K562 (cell line): ENCODE data around the gene GLYATL3. TPM values are rescaled to one million over a fixed set of nuclear protein-coding genes. Genes with fewer than 3 reads are reported as not detected.
A peak's percentile ranks its signal among the peaks of the same experiment; 100 is the strongest.

Experiments
- CBX1 ChIP-seq: sonication (generic); IDR thresholded peaks from 2 replicates; pipeline ENCODE4 v1.6.1; 2016; ENCODE audit warnings: antibody characterized with exemption, low read depth, mild to moderate bottlenecking
- EGR1 ChIP-seq: fragments of 450-650 bp; conservative IDR thresholded peaks from 2 replicates; pipeline ENCODE4 v1.6.1; 2017; ENCODE audit warnings: mild to moderate bottlenecking
- KHSRP ChIP-seq: fragments of 450-650 bp; IDR thresholded peaks from 2 replicates; pipeline ENCODE4 v1.6.1; 2017
- MEF2A ChIP-seq: IDR thresholded peaks from 2 replicates; pipeline ENCODE4 v1.6.1; 2011; ENCODE audit warnings: low read depth, mild to moderate bottlenecking, low read length, moderate library complexity; ENCODE audit not compliant: control insufficient read depth
- PPARD ChIP-seq: fragments of 250-450 bp; sonication (Bioruptor Pico); IDR thresholded peaks from 2 replicates; pipeline ENCODE4 v1.8.0; 2022; ENCODE audit warnings: inconsistent platforms, mild to moderate bottlenecking, moderate library complexity
- PTTG1 ChIP-seq: fragments of 450-650 bp; IDR thresholded peaks from 2 replicates; pipeline ENCODE4 v1.6.1; 2016; ENCODE audit warnings: low read depth, mild to moderate bottlenecking, missing genetic modification characterization, missing compliant biosample characterization
- RBBP5 ChIP-seq: fragments of 200-600 bp; sonication (generic); IDR thresholded peaks from 2 replicates; pipeline ENCODE4 v1.6.1; 2012; ENCODE audit warnings: borderline replicate concordance, mild to moderate bottlenecking, low read length, control low read depth, inconsistent platforms; ENCODE audit not compliant: insufficient read depth, poor library complexity, severe bottlenecking
- ZC3H4 ChIP-seq: sonication (generic); formaldehyde crosslinking; IDR thresholded peaks from 2 replicates; pipeline ENCODE4 v1.9.0; 2021; ENCODE audit warnings: missing genetic modification reagents, borderline replicate concordance
- ZNF143 ChIP-seq: sonication (generic); formaldehyde crosslinking; IDR thresholded peaks from 2 replicates; pipeline ENCODE4 v1.9.0; 2022; ENCODE audit warnings: mild to moderate bottlenecking, missing genetic modification reagents
- ZNF384 ChIP-seq: IDR thresholded peaks from 2 replicates; pipeline ENCODE4 v1.6.1; 2012; ENCODE audit warnings: low read depth, low read length, improper control_type of control experiment
- ZNF639 ChIP-seq, 2 experiments: fragments of 200-800 bp in 1 of 2; sonication (Bioruptor generic) in 1 of 2; sonication (generic) in 1 of 2; formaldehyde crosslinking in 1 of 2; IDR thresholded peaks in 1 of 2; conservative IDR thresholded peaks in 1 of 2; 2 replicates each; pipeline versions ENCODE4 v1.5.0 to v1.6.1; 2016 to 2020; ENCODE audit warnings: missing compliant biosample characterization in 1 of 2, missing genetic modification characterization in 1 of 2, missing genetic modification reagents in 1 of 2
- ZNF830 ChIP-seq: fragments of 250-450 bp; sonication (Bioruptor Pico); IDR thresholded peaks from 2 replicates; pipeline ENCODE4 v1.5.0; 2021; ENCODE audit warnings: mild to moderate bottlenecking
- polyA plus RNA-seq, 8 experiments: library from polyadenylated mRNA; depleted of rRNA in 4 of 8; stranded (reverse) in 5 of 8; unstranded in 3 of 8; fragments of >200 nt; fragmentation: Nextera tagmentation in 2 of 8; fragmentation: Illumina TruSeq in 1 of 8; extraction: Ambion mirVana in 2 of 8; extraction: Trizol in 1 of 8; gene quantifications; 2 replicates each; pipeline versions ENCODE4 v1.2.1 to v1.2.3, GENCODE V29; 2011 to 2014; ENCODE audit warnings: inconsistent platforms in 1 of 8, missing spikeins in 1 of 8
- total RNA-seq, 7 experiments: library from RNA; depleted of rRNA in 6 of 7; stranded (reverse); fragments of >200 nt in 6 of 7; fragmentation: Illumina TruSeq in 2 of 7; extraction: Trizol in 2 of 7; gene quantifications; 2 replicates each; pipeline versions ENCODE4 v1.2.1 to v1.2.3, GENCODE V29; 2011 to 2021; ENCODE audit warnings: low replicate concordance in 1 of 7
- TF ChIP-seq, protein P1 (sequence below): IDR thresholded peaks from 2 replicates; pipeline ENCODE4 v1.6.1; 2011; ENCODE audit not compliant: insufficient read length; ENCODE audit errors: extremely low read depth
- TF ChIP-seq, protein P2 (sequence below), 2 experiments: fragments of 450-650 bp; IDR thresholded peaks; 2 replicates each; pipeline ENCODE4 v1.6.1; 2016
- TF ChIP-seq, protein P3 (sequence below): sonication (generic); formaldehyde crosslinking; IDR thresholded peaks from 2 replicates; pipeline ENCODE4 v1.8.0; 2022; ENCODE audit warnings: mild to moderate bottlenecking, missing genetic modification reagents
- TF ChIP-seq, protein P4 (sequence below): fragments of 450-650 bp; IDR thresholded peaks from 2 replicates; pipeline ENCODE4 v1.6.1; 2018; ENCODE audit not compliant: partially characterized antibody

GLYATL3 gene
- total and polyA plus RNA-seq, 9 of the 15 experiments (the other 6 are each of a cell fraction or from before 2014, with no cell fraction given): not detected

DNA sequence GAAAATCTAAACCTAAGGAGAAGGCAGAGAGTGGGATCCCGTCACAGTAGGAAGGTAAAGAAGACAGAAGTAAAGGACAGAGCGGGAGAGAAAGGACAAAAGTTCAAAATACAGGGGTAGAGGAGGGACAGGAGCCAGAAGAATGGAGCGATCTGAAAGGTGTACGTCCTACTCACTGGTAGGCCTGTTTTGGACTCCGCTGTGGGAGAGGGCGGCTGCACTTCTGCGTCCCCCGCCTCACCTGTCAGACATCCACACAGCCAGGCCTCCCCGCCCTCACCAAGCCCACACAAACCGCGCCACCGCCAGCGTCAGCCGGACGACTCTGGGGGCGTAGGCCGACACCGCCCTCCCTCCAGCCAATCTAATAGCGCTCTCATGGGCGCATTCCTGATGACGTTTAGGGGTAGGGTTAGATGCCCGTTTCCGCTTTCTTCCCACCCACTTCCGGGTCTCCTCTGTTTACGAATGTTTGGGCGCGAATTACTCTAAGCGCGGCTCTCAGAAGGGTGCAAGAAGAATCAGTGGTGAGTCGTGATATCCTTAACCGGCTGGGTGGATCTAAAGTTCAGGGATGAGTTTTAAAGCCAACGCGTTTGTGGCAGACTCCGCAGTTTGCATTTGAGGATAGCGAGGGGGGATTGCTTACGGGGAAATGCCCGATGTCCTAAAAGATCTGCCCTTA is 36.7 kb upstream of the GLYATL3 start, which contains the start of the genes CENPQ and MMUT (continued):
- no peak for TF ChIP-seq ZNF384
- no peak for TF ChIP-seq MEF2A
- TF ChIP-seq, protein P1, sequence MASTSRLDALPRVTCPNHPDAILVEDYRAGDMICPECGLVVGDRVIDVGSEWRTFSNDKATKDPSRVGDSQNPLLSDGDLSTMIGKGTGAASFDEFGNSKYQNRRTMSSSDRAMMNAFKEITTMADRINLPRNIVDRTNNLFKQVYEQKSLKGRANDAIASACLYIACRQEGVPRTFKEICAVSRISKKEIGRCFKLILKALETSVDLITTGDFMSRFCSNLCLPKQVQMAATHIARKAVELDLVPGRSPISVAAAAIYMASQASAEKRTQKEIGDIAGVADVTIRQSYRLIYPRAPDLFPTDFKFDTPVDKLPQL: no peak
- TF ChIP-seq RBBP5: peak; percentile 78
- no peak for TF ChIP-seq PPARD (CRISPR knock-in tag)
- TF ChIP-seq, protein P2, sequence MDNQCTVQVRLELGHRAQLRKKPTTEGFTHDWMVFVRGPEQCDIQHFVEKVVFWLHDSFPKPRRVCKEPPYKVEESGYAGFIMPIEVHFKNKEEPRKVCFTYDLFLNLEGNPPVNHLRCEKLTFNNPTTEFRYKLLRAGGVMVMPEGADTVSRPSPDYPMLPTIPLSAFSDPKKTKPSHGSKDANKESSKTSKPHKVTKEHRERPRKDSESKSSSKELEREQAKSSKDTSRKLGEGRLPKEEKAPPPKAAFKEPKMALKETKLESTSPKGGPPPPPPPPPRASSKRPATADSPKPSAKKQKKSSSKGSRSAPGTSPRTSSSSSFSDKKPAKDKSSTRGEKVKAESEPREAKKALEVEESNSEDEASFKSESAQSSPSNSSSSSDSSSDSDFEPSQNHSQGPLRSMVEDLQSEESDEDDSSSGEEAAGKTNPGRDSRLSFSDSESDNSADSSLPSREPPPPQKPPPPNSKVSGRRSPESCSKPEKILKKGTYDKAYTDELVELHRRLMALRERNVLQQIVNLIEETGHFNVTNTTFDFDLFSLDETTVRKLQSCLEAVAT (IDR thresholded peaks at IDR 0.05): peak in 1 of 2 experiments; percentile 86; a peak in 2 of 4 replicates
- TF ChIP-seq, protein P3, sequence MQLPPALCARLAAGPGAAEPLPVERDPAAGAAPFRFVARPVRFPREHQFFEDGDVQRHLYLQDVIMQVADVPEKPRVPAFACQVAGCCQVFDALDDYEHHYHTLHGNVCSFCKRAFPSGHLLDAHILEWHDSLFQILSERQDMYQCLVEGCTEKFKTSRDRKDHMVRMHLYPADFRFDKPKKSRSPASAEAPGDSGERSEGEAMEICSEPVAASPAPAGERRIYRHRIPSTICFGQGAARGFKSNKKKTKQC: peak; percentile 79; the same call in 1 of the 2 replicates
- no peak for TF ChIP-seq ZNF830 (CRISPR knock-in tag)
- no peak for TF ChIP-seq ZC3H4 (CRISPR knock-in tag)
- TF ChIP-seq KHSRP: peak; percentile 91
- TF ChIP-seq ZNF639 (CRISPR knock-in tag; conservative IDR thresholded peaks at IDR 0.05 in 1 of 2, IDR thresholded peaks at IDR 0.05 in 1 of 2): no peak
- peak; percentile 60; the same call in 1 of the 2 replicates for TF ChIP-seq CBX1
- peak; percentile 98 for TF ChIP-seq EGR1
- TF ChIP-seq, protein P4, sequence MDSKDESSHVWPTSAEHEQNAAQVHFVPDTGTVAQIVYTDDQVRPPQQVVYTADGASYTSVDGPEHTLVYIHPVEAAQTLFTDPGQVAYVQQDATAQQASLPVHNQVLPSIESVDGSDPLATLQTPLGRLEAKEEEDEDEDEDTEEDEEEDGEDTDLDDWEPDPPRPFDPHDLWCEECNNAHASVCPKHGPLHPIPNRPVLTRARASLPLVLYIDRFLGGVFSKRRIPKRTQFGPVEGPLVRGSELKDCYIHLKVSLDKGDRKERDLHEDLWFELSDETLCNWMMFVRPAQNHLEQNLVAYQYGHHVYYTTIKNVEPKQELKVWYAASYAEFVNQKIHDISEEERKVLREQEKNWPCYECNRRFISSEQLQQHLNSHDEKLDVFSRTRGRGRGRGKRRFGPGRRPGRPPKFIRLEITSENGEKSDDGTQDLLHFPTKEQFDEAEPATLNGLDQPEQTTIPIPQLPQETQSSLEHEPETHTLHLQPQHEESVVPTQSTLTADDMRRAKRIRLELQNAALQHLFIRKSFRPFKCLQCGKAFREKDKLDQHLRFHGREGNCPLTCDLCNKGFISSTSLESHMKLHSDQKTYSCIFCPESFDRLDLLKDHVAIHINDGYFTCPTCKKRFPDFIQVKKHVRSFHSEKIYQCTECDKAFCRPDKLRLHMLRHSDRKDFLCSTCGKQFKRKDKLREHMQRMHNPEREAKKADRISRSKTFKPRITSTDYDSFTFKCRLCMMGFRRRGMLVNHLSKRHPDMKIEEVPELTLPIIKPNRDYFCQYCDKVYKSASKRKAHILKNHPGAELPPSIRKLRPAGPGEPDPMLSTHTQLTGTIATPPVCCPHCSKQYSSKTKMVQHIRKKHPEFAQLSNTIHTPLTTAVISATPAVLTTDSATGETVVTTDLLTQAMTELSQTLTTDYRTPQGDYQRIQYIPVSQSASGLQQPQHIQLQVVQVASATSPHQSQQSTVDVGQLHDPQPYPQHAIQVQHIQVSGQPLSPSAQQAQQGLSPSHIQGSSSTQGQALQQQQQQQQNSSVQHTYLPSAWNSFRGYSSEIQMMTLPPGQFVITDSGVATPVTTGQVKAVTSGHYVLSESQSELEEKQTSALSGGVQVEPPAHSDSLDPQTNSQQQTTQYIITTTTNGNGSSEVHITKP: peak; percentile 50
- TF ChIP-seq ZNF143 (CRISPR knock-in tag): no peak
- TF ChIP-seq PTTG1: no peak
